ENCODE data around the gene PEX26. TPM values are rescaled to one million over a fixed set of nuclear protein-coding genes. Genes with fewer than 3 reads are reported as not detected.
A peak's percentile ranks its signal among the peaks of the same experiment; 100 is the strongest.

PEX26 gene
- total RNA-seq, 2 donors from 2014 or later = 15.1 to 18.4 TPM

GRCh38 chr22:18091916-18092526 is 14.2 kb downstream of the PEX26 start:
- H3K4me3 ChIP-seq = peak overlapping the region; percentile 13 to 38
- H3K9me3 ChIP-seq = no peaks in the 10 kb centered on the region
- H3K4me1 ChIP-seq = peaks cover 0 to 36% of the 10 kb centered on the region in 2 donors
- peak overlapping the region; percentile 87 to 88 for H3K27ac ChIP-seq
- peaks cover 23% of the 10 kb centered on the region for H3K36me3 ChIP-seq
- TF ChIP-seq CTCF (IDR thresholded peaks at IDR 0.05) = no peak
- peak; percentile 77 for DNase-seq (ENCODE audit: low spot score)
- no peaks in the 10 kb centered on the region for H3K27me3 ChIP-seq

- Histone ChIP-seq H3K27me3 (no peaks in the 10 kb centered on the region), H3K27ac (no peak overlapping the region), H3K4me1 (peaks cover 0 to 36% of the 10 kb centered on the region in 2 donors), H3K4me3 (no peak overlapping the region), H3K36me3 (peaks cover 6% of the 10 kb centered on the region), H3K9me3 (no peaks in the 10 kb centered on the region)
- no peak for DNase-seq (ENCODE audit: low spot score)
- TF ChIP-seq CTCF (IDR thresholded peaks at IDR 0.05) = no peak
Observed at GRCh38 chr22:18093661-18094060, 15.9 kb downstream of the PEX26 start.

DNA sequence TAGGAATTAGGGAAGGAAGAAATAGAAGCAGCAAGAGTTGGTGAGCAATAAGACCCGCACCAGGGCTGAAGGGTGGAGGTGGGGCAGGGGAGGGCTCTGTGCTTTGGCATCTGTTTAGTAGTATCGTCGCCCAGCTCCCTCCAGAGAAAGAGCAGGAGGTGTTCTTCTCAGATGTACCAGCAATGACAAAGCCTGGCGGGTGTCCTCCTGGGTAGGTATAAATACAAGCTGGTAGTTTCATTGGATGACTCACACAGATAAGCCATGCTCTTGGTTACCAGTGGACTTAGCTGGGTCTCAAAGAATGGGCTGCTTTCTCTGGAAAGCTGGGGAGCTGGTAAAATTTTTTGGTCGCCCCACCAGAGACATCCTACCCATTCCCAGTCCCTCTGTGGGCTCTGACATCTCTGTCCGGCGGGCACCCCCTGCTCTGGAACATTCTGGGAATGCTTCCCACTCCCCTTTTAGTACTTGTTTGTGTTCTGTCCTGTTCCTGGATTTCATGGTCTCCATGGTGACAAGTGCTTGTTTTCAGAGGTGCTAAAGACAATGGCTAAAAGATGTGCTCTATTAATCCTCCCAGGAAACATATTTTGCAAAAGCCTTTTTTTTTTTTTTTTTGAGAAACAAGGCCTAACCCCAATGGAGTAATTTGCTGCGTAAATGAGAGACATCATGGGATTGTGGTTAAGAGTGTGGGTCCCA is 17.5 kb downstream of the PEX26 start:
- Histone ChIP-seq H3K4me1 (peaks cover 0 to 36% of the 10 kb centered on the region in 2 donors), H3K4me3 (no peak overlapping the region), H3K27me3 (no peaks in the 10 kb centered on the region), H3K36me3 (no peaks in the 10 kb centered on the region), H3K9me3 (no peaks in the 10 kb centered on the region), H3K27ac (peak overlapping the region; percentile 47 to 62)
- no peak for TF ChIP-seq CTCF (IDR thresholded peaks at IDR 0.05)
- no peak for DNase-seq (ENCODE audit: low spot score)

DNA sequence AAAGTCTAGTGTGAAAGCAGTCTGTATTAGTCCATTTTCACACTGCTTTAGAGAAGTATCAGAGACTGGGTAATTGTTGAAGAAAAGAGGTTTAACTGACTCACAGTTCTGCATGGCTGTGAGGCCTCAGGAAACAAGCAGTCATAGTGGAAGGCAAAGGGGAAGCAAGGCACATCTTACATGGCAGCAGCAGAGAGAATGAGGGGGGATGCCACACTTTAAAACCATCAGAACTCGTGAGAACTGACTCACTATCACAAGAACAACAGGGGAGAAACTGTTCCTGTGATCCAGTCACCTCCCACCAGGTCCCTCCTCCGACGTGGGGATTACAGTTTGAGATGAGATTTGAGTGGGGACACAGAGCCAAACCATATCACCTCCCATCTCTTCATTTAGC is 19.0 kb downstream of the PEX26 start:
- DNase-seq (ENCODE audit: low spot score) = no peak
- Histone ChIP-seq H3K4me1 (peaks cover 0 to 30% of the 10 kb centered on the region in 2 donors), H3K9me3 (no peaks in the 10 kb centered on the region), H3K27ac (no peak overlapping the region), H3K27me3 (no peaks in the 10 kb centered on the region), H3K36me3 (no peaks in the 10 kb centered on the region), H3K4me3 (no peak overlapping the region)
- TF ChIP-seq CTCF (IDR thresholded peaks at IDR 0.05) = no peak

- TF ChIP-seq CTCF (IDR thresholded peaks at IDR 0.05) = no peak
- Histone ChIP-seq H3K27ac (no peak overlapping the region), H3K27me3 (no peaks in the 10 kb centered on the region), H3K36me3 (no peaks in the 10 kb centered on the region), H3K4me1 (peaks cover 0 to 4% of the 10 kb centered on the region in 2 donors), H3K9me3 (no peaks in the 10 kb centered on the region), H3K4me3 (no peak overlapping the region)
- DNase-seq (ENCODE audit: low spot score) = no peak
Observed at GRCh38 chr22:18100781-18101180, 23.0 kb downstream of the PEX26 start.
